Thyroid gland (tissue), 4 donors: ENCODE data around the gene PALM3.

Experiments used
- POLR2A ChIP-seq, 2 donors: fragments of 450-650 bp; IDR thresholded peaks; one replicate each; pipeline ENCODE4 v1.6.1; 2017; ENCODE audit warnings: antibody characterized with exemption in 2 of 2, mild to moderate bottlenecking in 2 of 2, moderate library complexity in 1 of 2
- TF ChIP-seq, protein P1 (sequence below), 6 experiments: fragments of 200-600 bp in 3 of 6; fragments of 450-650 bp in 3 of 6; sonication (generic) in 3 of 6; IDR thresholded peaks; one replicate each; pipeline ENCODE4 v1.5.1; 2016 to 2019; ENCODE audit warnings: antibody characterized with exemption in 6 of 6, mild to moderate bottlenecking in 2 of 6, inconsistent platforms in 1 of 6, moderate library complexity in 1 of 6

DNA sequence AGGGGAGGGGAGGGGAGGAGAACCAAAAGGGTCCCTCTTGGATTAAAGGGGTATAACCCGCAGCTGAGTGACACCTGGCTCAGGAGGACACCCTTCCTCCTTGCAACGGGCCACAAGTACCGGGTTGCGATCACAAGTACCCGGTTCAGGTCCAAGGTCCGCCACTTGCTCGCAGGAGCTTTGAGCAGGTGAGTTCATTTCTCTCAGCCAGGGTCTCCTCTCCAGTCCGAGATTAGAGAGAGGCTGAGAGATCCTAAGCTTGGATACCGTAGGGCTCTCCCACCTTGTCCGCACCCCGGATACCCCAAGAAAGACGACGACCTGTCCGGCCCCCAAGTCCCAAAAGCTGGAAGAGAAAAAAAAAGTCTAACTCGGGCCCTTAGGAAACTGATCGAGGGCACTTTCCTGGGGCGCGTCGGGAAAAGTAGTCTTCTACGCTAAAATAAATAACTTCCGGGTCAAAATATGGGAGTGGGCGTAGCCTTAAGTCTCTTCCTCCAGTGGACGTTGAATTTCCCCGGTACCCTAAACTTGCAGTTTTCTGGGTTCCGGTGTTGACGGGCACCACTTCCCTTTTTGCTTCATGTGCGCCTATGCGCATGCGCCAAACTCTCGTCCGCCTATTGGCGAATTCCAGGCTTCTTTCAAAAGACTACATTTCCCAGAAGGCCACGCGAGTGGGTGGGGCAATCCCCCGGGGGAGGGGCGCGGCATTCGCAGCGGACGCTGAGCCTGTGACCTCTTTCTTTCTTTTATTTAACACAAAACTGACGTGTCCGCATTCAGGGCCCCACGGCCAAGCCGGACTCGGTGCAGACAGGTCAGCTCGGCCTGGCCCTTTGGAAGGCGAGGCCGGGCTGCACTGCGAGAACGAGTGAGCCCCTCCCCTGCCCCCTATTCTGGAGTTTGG is 19.3 kb upstream of the PALM3 start:
- TF ChIP-seq POLR2A (IDR thresholded peaks at IDR 0.05) = peak in 1 of 2 donors; percentile 80
- TF ChIP-seq, protein P1, sequence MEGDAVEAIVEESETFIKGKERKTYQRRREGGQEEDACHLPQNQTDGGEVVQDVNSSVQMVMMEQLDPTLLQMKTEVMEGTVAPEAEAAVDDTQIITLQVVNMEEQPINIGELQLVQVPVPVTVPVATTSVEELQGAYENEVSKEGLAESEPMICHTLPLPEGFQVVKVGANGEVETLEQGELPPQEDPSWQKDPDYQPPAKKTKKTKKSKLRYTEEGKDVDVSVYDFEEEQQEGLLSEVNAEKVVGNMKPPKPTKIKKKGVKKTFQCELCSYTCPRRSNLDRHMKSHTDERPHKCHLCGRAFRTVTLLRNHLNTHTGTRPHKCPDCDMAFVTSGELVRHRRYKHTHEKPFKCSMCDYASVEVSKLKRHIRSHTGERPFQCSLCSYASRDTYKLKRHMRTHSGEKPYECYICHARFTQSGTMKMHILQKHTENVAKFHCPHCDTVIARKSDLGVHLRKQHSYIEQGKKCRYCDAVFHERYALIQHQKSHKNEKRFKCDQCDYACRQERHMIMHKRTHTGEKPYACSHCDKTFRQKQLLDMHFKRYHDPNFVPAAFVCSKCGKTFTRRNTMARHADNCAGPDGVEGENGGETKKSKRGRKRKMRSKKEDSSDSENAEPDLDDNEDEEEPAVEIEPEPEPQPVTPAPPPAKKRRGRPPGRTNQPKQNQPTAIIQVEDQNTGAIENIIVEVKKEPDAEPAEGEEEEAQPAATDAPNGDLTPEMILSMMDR (IDR thresholded peaks at IDR 0.05) = peak in 1 of 6 experiments; percentile 19
